Measurements from ENCODE around the gene LPAR5.

The LPAR5 gene

DNA sequence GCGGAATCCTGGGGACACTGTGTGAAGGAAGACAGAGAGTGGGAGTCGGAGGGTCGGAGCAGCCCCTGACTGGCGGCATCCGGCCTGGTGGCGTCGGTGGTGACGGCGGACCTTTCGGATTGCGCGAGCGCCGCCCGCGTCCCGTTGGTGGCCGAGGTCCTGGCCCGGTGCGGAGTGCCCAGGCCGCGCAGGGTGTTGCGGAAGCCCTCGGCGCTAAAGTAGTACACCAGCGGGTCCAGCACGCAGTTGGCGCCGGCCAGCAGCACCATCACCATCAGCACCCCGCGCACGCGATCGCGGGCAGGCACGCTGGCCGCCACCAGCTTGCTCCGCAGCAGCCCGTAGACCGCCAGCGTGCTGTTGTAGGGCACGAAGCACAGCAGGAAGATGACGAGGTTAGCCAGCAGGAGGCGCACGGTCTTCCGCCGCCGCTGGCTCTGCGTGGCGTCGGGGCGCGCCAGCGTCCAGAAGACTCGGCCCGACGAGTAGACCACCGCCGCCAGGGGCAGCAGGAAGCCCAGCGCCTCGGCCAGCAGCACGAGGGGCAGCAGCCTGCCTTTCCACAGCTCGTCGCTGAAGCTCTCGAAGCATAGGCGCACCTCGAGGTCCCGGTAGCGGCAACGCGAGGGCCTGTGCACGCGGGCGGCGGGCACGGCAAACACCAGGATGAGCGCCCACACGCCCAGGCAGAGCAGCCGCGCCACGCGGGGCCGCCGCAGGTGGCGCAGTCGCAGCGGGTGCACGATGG lies 15.4 kb downstream of the LPAR5 start:
- POLR2A ChIA-PET = interaction anchor here (1.1 kb wide), 1 partner anchor 34 kb away, joined by 3 read pairs; no protein-coding TSS in a partner anchor
- Histone ChIP-seq H3K27ac (ENCODE audit: extremely low read depth, low read depth, low read length) (no peak overlapping the region), H3K4me1 (ENCODE audit: control insufficient read depth, insufficient read depth, low read length) (no peaks in the 10 kb centered on the region), H3K36me3 (ENCODE audit: control insufficient read depth in 2 of 2, insufficient read depth in 1 of 2, low read length in 2 of 2) (no peaks in the 10 kb centered on the region), H3K4me3 (ENCODE audit: low read depth, low read length) (no peak overlapping the region), H3K9me3 (ENCODE audit: control insufficient read depth, insufficient read depth, low read depth, low read length) (no peaks in the 10 kb centered on the region)
- CTCF ChIA-PET = interaction anchor here (0.6 to 2.5 kb wide), 2 partner anchors 64 to 323 kb away, joined by 3 to 8 read pairs; partner anchors contain the start of genes C12orf57 and RNU7-1
- TF ChIP-seq ZNF19 (tag by site-specific recombination; IDR thresholded peaks at IDR 0.05; ENCODE audit: low read depth) (no peak), ZFHX2 (tag by site-specific recombination; conservative IDR thresholded peaks at IDR 0.05) (no peak), ZNF138 (tag by site-specific recombination; IDR thresholded peaks at IDR 0.05; ENCODE audit: borderline replicate concordance) (no peak), ZFP69B (tag by site-specific recombination; IDR thresholded peaks at IDR 0.05) (no peak), ZNF837 (tag by site-specific recombination; IDR thresholded peaks at IDR 0.05) (no peak)
- TF ChIP-seq, protein P1, sequence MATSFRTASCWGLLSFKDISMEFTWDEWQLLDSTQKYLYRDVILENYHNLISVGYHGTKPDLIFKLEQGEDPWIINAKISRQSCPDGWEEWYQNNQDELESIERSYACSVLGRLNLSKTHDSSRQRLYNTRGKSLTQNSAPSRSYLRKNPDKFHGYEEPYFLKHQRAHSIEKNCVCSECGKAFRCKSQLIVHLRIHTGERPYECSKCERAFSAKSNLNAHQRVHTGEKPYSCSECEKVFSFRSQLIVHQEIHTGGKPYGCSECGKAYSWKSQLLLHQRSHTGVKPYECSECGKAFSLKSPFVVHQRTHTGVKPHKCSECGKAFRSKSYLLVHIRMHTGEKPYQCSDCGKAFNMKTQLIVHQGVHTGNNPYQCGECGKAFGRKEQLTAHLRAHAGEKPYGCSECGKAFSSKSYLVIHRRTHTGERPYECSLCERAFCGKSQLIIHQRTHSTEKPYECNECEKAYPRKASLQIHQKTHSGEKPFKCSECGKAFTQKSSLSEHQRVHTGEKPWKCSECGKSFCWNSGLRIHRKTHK (tag by site-specific recombination; IDR thresholded peaks at IDR 0.05) = no peak

DNA sequence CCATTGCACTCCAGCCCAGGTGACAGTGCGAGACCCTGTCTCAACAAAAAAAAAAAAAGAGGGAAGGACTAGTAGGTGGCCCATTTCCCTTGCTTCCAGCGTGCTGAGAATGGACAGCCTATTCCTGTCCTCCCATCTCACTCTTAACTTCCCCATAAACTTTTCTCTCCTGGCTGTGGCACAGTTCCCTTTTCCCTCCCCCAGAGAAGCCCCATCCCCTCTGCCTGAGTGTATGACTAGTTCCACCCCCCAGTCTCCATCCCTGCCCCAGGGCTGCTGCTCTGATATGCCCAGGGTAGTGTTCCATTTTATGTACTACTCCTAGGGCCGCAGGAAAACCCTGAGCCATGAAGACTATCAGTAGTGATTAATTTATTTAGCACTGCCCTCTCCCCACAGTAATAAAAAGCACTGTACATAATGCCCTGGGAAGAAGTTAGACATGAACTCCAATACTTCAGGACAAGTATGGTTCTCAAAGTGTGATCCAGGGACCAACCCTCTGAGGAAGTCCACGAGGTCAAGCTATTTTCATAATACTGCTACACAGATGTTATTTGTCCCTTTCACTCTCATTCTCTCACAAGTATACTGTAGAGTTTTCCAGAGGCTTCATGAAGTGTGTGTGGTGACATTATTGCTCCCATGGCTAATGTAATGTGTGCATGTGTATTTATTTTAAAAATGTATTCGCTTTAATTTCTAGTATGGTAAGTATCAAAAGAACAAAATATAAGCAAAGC lies 17.1 kb downstream of the LPAR5 start:
- Histone ChIP-seq H3K9me3 (ENCODE audit: control insufficient read depth, insufficient read depth, low read depth, low read length) (no peaks in the 10 kb centered on the region), H3K4me1 (ENCODE audit: control insufficient read depth, insufficient read depth, low read length) (peaks cover 3% of the 10 kb centered on the region; the same call in 1 of the 2 replicates), H3K27ac (ENCODE audit: extremely low read depth, low read depth, low read length) (no peak overlapping the region), H3K4me3 (ENCODE audit: low read depth, low read length) (no peak overlapping the region), H3K36me3 (ENCODE audit: control insufficient read depth in 2 of 2, insufficient read depth in 1 of 2, low read length in 2 of 2) (no peaks in the 10 kb centered on the region)
- ChIA-PET CTCF (interaction anchor here (0.6 to 2.5 kb wide), 11 partner anchors 11 to 345 kb away, joined by 3 to 9 read pairs (median 4); partner anchors contain the start of gene COPS7A), POLR2A (no interaction called here)
- no peak for TF ChIP-seq ZNF837 (tag by site-specific recombination; IDR thresholded peaks at IDR 0.05)
- no peak for TF ChIP-seq ZBTB48 (tag by site-specific recombination; IDR thresholded peaks at IDR 0.05)
- TF ChIP-seq, protein P2, sequence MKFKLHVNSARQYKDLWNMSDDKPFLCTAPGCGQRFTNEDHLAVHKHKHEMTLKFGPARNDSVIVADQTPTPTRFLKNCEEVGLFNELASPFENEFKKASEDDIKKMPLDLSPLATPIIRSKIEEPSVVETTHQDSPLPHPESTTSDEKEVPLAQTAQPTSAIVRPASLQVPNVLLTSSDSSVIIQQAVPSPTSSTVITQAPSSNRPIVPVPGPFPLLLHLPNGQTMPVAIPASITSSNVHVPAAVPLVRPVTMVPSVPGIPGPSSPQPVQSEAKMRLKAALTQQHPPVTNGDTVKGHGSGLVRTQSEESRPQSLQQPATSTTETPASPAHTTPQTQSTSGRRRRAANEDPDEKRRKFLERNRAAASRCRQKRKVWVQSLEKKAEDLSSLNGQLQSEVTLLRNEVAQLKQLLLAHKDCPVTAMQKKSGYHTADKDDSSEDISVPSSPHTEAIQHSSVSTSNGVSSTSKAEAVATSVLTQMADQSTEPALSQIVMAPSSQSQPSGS (tag by site-specific recombination; IDR thresholded peaks at IDR 0.05; ENCODE audit: low read depth) = no peak
- no peak for TF ChIP-seq ZNF157 (tag by site-specific recombination; IDR thresholded peaks at IDR 0.05)
- TF ChIP-seq, protein P3, sequence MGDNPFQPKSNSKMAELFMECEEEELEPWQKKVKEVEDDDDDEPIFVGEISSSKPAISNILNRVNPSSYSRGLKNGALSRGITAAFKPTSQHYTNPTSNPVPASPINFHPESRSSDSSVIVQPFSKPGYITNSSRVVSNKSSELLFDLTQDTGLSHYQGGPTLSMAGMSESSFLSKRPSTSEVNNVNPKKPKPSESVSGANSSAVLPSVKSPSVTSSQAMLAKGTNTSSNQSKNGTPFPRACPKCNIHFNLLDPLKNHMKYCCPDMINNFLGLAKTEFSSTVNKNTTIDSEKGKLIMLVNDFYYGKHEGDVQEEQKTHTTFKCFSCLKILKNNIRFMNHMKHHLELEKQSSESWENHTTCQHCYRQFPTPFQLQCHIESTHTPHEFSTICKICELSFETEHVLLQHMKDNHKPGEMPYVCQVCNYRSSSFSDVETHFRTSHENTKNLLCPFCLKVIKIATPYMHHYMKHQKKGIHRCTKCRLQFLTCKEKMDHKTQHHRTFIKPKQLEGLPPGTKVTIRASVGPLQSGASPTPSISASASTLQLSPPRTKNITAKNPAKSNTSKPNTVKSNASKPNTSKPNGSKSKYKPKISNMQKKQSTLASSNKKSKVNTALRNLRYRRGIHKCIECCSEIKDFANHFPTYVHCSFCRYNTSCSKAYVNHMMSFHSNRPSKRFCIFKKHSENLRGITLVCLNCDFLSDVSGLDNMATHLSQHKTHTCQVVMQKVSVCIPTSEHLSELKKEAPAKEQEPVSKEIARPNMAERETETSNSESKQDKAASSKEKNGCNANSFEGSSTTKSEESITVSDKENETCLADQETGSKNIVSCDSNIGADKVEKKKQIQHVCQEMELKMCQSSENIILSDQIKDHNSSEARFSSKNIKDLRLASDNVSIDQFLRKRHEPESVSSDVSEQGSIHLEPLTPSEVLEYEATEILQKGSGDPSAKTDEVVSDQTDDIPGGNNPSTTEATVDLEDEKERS (tag by site-specific recombination; IDR thresholded peaks at IDR 0.05) = no peak
- no peak for TF ChIP-seq ZNF16 (tag by site-specific recombination; IDR thresholded peaks at IDR 0.05; ENCODE audit: low read depth)

DNA sequence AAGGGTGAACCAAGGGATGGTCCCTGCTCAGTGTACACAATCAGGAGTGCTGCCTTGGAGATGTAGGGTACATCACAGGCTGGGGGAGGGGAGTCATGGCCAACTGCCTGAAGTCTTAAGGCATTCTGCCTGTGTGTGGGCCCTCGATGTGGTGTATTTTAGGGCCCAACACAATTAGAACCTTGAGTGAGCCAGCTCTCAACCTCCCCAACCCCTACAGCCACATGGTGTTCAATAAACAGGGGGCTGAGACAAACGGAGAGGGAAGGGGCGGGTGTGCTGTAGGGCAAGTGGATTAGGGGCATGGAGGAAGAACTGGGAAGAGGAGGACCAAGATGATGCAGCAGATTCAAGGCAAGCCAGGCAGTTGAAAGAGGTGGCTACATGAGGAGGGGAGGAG lies 20.0 kb downstream of the LPAR5 start:
- Histone ChIP-seq H3K9me3 (ENCODE audit: control insufficient read depth, insufficient read depth, low read depth, low read length) (no peaks in the 10 kb centered on the region), H3K4me3 (ENCODE audit: low read depth, low read length) (no peak overlapping the region), H3K27ac (ENCODE audit: extremely low read depth, low read depth, low read length) (peak overlapping the region; percentile 42), H3K4me1 (ENCODE audit: control insufficient read depth, insufficient read depth, low read length) (peaks cover 14% of the 10 kb centered on the region), H3K36me3 (ENCODE audit: control insufficient read depth in 2 of 2, insufficient read depth in 1 of 2, low read length in 2 of 2) (no peaks in the 10 kb centered on the region)
- ChIA-PET POLR2A (interaction anchor here (1.2 to 2.5 kb wide), 3 partner anchors 9 to 145 kb away, joined by 3 to 11 read pairs (median 4); partner anchors contain the start of genes VAMP1 and ZNF384), CTCF (interaction anchor here (0.7 to 1.0 kb wide), 3 partner anchors 98 to 407 kb away, joined by 3 to 5 read pairs (median 5); partner anchors contain the start of gene MLF2)
- TF ChIP-seq ZNF660 (tag by site-specific recombination; IDR thresholded peaks at IDR 0.05) (no peak), ZBTB48 (tag by site-specific recombination; IDR thresholded peaks at IDR 0.05) (peak; percentile 49; the same call in 1 of the 2 replicates), ZBTB8A (tag by site-specific recombination; IDR thresholded peaks at IDR 0.05) (no peak)
- TF ChIP-seq, protein P4, sequence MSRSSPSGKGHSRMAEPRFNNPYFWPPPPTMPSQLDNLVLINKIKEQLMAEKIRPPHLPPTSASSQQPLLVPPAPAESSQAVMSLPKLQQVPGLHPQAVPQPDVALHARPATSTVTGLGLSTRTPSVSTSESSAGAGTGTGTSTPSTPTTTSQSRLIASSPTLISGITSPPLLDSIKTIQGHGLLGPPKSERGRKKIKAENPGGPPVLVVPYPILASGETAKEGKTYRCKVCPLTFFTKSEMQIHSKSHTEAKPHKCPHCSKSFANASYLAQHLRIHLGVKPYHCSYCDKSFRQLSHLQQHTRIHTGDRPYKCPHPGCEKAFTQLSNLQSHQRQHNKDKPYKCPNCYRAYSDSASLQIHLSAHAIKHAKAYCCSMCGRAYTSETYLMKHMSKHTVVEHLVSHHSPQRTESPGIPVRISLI (tag by site-specific recombination; IDR thresholded peaks at IDR 0.05) = no peak
- TF ChIP-seq, protein P5, sequence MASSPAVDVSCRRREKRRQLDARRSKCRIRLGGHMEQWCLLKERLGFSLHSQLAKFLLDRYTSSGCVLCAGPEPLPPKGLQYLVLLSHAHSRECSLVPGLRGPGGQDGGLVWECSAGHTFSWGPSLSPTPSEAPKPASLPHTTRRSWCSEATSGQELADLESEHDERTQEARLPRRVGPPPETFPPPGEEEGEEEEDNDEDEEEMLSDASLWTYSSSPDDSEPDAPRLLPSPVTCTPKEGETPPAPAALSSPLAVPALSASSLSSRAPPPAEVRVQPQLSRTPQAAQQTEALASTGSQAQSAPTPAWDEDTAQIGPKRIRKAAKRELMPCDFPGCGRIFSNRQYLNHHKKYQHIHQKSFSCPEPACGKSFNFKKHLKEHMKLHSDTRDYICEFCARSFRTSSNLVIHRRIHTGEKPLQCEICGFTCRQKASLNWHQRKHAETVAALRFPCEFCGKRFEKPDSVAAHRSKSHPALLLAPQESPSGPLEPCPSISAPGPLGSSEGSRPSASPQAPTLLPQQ (tag by site-specific recombination; IDR thresholded peaks at IDR 0.05) = 0 out of 2 replicates have a peak, but pooled peaks have one; percentile 19
- TF ChIP-seq, protein P6, sequence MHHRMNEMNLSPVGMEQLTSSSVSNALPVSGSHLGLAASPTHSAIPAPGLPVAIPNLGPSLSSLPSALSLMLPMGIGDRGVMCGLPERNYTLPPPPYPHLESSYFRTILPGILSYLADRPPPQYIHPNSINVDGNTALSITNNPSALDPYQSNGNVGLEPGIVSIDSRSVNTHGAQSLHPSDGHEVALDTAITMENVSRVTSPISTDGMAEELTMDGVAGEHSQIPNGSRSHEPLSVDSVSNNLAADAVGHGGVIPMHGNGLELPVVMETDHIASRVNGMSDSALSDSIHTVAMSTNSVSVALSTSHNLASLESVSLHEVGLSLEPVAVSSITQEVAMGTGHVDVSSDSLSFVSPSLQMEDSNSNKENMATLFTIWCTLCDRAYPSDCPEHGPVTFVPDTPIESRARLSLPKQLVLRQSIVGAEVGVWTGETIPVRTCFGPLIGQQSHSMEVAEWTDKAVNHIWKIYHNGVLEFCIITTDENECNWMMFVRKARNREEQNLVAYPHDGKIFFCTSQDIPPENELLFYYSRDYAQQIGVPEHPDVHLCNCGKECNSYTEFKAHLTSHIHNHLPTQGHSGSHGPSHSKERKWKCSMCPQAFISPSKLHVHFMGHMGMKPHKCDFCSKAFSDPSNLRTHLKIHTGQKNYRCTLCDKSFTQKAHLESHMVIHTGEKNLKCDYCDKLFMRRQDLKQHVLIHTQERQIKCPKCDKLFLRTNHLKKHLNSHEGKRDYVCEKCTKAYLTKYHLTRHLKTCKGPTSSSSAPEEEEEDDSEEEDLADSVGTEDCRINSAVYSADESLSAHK (tag by site-specific recombination; IDR thresholded peaks at IDR 0.05) = no peak
